ENCODE measurements around the gene CST7. TPM values are rescaled to one million over a fixed set of nuclear protein-coding genes. Genes with fewer than 3 reads are reported as not detected.

CST7 gene
- total RNA-seq, 1 experiment from 2014 or later, result not detected

DNA sequence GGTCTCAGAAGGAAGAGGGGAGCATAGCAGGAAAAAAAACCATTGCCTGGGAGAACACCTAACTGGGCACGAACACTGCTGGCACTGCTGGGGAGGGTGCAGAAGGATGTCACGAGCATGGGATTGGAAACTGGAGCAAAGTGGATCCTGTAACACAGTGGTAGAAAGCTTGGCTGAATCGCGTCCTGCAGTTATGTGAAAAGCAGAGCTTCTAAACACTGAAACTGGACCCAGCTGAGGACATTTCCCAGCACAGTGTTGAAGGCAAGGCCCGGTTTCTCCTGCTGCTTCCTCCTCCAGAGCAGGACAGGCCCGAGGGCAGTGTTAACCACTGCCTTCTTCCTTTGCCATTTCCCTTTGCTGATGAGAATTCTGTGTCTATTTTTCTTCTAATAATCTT, 36.7 kb downstream of the CST7 start:
- no peak overlapping the region for H3K4me3 ChIP-seq (replicated peaks in 1 of 2; ENCODE audit: low read depth in 1 of 2, low read length in 2 of 2)
- no peak overlapping the region for H2AFZ ChIP-seq (ENCODE audit: low read depth, low read length, poor library complexity, severe bottlenecking)
- no TSS peak for BruUV-seq (replicated peaks)
- intact Hi-C loops (cut with micrococcal nuclease), result no loop called here
- H4K20me1 ChIP-seq (ENCODE audit: insufficient read depth), result no peaks in the 10 kb centered on the region
- H3K27me3 ChIP-seq (ENCODE audit: insufficient read depth, low read length), result no peaks in the 10 kb centered on the region
- DNase-seq (ENCODE audit: low read depth, low spot score) (no peak), ATAC-seq (no peak)
- no peak for TF ChIP-seq RAD21 (IDR thresholded peaks at IDR 0.05; ENCODE audit: low read depth)
- no peak for TF ChIP-seq SP1 (IDR thresholded peaks at IDR 0.05; ENCODE audit: low read depth)
- no peak for TF ChIP-seq YY1 (IDR thresholded peaks at IDR 0.05; ENCODE audit: extremely low read depth, insufficient replicate concordance, low read depth, low read length)
- TF ChIP-seq EZH2 (IDR thresholded peaks at IDR 0.05), result no peak
- TF ChIP-seq ZFX (IDR thresholded peaks at IDR 0.05), result no peak
- no peak for TF ChIP-seq ZNF274 (IDR thresholded peaks at IDR 0.05; ENCODE audit: low read depth, low read length)
- no peak for TF ChIP-seq EZH2phosphoT487 (IDR thresholded peaks at IDR 0.05; ENCODE audit: borderline replicate concordance)
- ChIA-PET POLR2A (no interaction called here), RAD21 (ENCODE audit: low non-redundant PET in 1 of 2, low total read pairs in 2 of 2, uncharacterized antibody in 2 of 2, unreplicated experiment in 2 of 2) (no interaction called here), CTCF (no interaction called here)
- H3K27ac ChIP-seq (ENCODE audit: low read depth, low read length), result no peak overlapping the region
- no peaks in the 10 kb centered on the region; a peak in 1 of 4 replicates for H3K9me3 ChIP-seq (ENCODE audit: control insufficient read depth in 1 of 2, insufficient read depth in 1 of 2, low read depth in 1 of 2, low read length in 2 of 2)
- no peak overlapping the region for H3K9ac ChIP-seq (ENCODE audit: low read length)
- H3K36me3 ChIP-seq (ENCODE audit: control insufficient read depth in 1 of 2, insufficient read depth in 2 of 2, low read length in 2 of 2), result peaks cover 7 to 11% of the 10 kb centered on the region in 2 experiments; a peak in 3 of 4 replicates
- no peaks in the 10 kb centered on the region for H3K9me2 ChIP-seq (ENCODE audit: insufficient read depth)
- H3K4me1 ChIP-seq (ENCODE audit: control insufficient read depth in 1 of 2, insufficient read depth in 2 of 2, low read length in 2 of 2), result peaks cover 0 to 2% of the 10 kb centered on the region in 2 experiments; a peak in 1 of 4 replicates
- peaks cover 82% of the 10 kb centered on the region for H3K79me2 ChIP-seq (ENCODE audit: insufficient read depth, low read length)
- no peak overlapping the region for H3K4me2 ChIP-seq (ENCODE audit: low read length)

DNA sequence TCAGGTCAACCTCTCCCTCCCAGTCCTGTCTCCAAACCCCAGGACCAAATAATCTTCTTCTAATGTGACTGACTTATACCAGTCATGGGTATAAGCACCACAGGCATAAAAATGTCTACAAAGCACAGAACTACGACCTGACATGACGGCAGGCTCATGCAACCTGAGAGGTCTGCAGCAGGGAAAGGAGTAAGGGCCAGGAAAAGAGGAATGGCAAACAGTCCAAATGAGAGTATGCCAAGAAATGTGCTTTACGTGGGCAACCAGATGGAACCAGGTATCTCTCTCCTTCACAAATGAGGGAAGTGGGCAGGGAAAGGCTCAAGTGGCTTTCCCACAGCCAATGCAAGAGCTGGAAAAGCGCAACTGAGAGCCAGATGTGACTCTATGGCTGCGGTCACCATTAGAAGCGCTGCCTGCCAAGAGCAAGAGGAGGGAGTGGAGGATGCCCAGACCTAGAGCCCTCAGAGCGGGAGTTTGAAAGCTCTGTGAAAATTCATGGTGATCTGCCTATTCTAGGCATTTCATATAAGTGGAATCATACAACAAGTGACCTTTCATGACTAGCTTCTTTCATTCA, 37.5 kb downstream of the CST7 start:
- RAD21 ChIA-PET (ENCODE audit: low non-redundant PET in 1 of 2, low total read pairs in 2 of 2, uncharacterized antibody in 2 of 2, unreplicated experiment in 2 of 2), result no interaction called here
- Histone ChIP-seq H3K27me3 (ENCODE audit: insufficient read depth, low read length) (no peaks in the 10 kb centered on the region), H3K4me3 (replicated peaks in 1 of 2; ENCODE audit: low read depth in 1 of 2, low read length in 2 of 2) (no peak overlapping the region), H3K79me2 (ENCODE audit: insufficient read depth, low read length) (peaks cover 84% of the 10 kb centered on the region), H3K4me2 (ENCODE audit: low read length) (no peak overlapping the region), H3K36me3 (ENCODE audit: control insufficient read depth in 1 of 2, insufficient read depth in 2 of 2, low read length in 2 of 2) (peaks cover 7 to 11% of the 10 kb centered on the region in 2 experiments; a peak in 3 of 4 replicates), H3K9me3 (ENCODE audit: control insufficient read depth in 1 of 2, insufficient read depth in 1 of 2, low read depth in 1 of 2, low read length in 2 of 2) (no peaks in the 10 kb centered on the region), H3K9me2 (ENCODE audit: insufficient read depth) (no peaks in the 10 kb centered on the region), H4K20me1 (ENCODE audit: insufficient read depth) (no peaks in the 10 kb centered on the region), H3K9ac (ENCODE audit: low read length) (no peak overlapping the region), H3K4me1 (ENCODE audit: control insufficient read depth in 1 of 2, insufficient read depth in 2 of 2, low read length in 2 of 2) (peaks cover 6 to 9% of the 10 kb centered on the region in 2 experiments; a peak in 3 of 4 replicates), H3K27ac (ENCODE audit: low read depth, low read length) (no peak overlapping the region), H2AFZ (ENCODE audit: low read depth, low read length, poor library complexity, severe bottlenecking) (no peak overlapping the region)
- CTCF ChIA-PET, result no interaction called here
- POLR2A ChIA-PET, result no interaction called here
- TF ChIP-seq FOSL1 (IDR thresholded peaks at IDR 0.05; ENCODE audit: low read depth) (no peak), RAD21 (IDR thresholded peaks at IDR 0.05; ENCODE audit: low read depth) (no peak), JUND (IDR thresholded peaks at IDR 0.05) (no peak), YY1 (IDR thresholded peaks at IDR 0.05; ENCODE audit: extremely low read depth, insufficient replicate concordance, low read depth, low read length) (no peak), CBX3 (IDR thresholded peaks at IDR 0.05; ENCODE audit: low read depth) (no peak), EGR1 (IDR thresholded peaks at IDR 0.05; ENCODE audit: low read depth) (no peak), SP1 (IDR thresholded peaks at IDR 0.05; ENCODE audit: low read depth) (no peak), ZNF274 (IDR thresholded peaks at IDR 0.05; ENCODE audit: low read depth, low read length) (no peak), POLR2AphosphoS5 (IDR thresholded peaks at IDR 0.05; ENCODE audit: low read depth, low read length) (no peak), CEBPB (IDR thresholded peaks at IDR 0.05; ENCODE audit: low read depth) (no peak)
- TF ChIP-seq, protein P1, sequence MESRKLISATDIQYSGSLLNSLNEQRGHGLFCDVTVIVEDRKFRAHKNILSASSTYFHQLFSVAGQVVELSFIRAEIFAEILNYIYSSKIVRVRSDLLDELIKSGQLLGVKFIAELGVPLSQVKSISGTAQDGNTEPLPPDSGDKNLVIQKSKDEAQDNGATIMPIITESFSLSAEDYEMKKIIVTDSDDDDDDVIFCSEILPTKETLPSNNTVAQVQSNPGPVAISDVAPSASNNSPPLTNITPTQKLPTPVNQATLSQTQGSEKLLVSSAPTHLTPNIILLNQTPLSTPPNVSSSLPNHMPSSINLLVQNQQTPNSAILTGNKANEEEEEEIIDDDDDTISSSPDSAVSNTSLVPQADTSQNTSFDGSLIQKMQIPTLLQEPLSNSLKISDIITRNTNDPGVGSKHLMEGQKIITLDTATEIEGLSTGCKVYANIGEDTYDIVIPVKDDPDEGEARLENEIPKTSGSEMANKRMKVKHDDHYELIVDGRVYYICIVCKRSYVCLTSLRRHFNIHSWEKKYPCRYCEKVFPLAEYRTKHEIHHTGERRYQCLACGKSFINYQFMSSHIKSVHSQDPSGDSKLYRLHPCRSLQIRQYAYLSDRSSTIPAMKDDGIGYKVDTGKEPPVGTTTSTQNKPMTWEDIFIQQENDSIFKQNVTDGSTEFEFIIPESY (IDR thresholded peaks at IDR 0.05; ENCODE audit: extremely low read depth, insufficient replicate concordance, low read length), result no peak
- TF ChIP-seq, protein P2, sequence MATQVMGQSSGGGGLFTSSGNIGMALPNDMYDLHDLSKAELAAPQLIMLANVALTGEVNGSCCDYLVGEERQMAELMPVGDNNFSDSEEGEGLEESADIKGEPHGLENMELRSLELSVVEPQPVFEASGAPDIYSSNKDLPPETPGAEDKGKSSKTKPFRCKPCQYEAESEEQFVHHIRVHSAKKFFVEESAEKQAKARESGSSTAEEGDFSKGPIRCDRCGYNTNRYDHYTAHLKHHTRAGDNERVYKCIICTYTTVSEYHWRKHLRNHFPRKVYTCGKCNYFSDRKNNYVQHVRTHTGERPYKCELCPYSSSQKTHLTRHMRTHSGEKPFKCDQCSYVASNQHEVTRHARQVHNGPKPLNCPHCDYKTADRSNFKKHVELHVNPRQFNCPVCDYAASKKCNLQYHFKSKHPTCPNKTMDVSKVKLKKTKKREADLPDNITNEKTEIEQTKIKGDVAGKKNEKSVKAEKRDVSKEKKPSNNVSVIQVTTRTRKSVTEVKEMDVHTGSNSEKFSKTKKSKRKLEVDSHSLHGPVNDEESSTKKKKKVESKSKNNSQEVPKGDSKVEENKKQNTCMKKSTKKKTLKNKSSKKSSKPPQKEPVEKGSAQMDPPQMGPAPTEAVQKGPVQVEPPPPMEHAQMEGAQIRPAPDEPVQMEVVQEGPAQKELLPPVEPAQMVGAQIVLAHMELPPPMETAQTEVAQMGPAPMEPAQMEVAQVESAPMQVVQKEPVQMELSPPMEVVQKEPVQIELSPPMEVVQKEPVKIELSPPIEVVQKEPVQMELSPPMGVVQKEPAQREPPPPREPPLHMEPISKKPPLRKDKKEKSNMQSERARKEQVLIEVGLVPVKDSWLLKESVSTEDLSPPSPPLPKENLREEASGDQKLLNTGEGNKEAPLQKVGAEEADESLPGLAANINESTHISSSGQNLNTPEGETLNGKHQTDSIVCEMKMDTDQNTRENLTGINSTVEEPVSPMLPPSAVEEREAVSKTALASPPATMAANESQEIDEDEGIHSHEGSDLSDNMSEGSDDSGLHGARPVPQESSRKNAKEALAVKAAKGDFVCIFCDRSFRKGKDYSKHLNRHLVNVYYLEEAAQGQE (IDR thresholded peaks at IDR 0.05; ENCODE audit: low read depth), result no peak
- intact Hi-C loops (cut with micrococcal nuclease), result no loop called here
- no TSS peak for BruUV-seq (replicated peaks)
- ATAC-seq (no peak), DNase-seq (ENCODE audit: low read depth, low spot score) (no peak)
